Thoracic aorta (tissue), 2 donors: ENCODE data around the gene SMIM23. TPM values are rescaled to one million over a fixed set of nuclear protein-coding genes. Genes with fewer than 3 reads are reported as not detected.

Experiments used
- ATAC-seq: fragments of 150-250 bp; one replicate; pipeline ENCODE4 v1.8.0; 2017; ENCODE audit warnings: low read depth; ENCODE audit not compliant: insufficient number of reproducible peaks, low FRiP score
- DNase-seq: peaks from one replicate; pipeline ENCODE4 v3.0.0-alpha.2; 2020; ENCODE audit warnings: low spot score
- H3K27ac ChIP-seq, 2 donors: fragments of 200-600 bp; sonication (generic); 1 replicate in 1 of 2; 2 replicates in 1 of 2; pipeline ENCODE4 v1.5.1; 2016; ENCODE audit warnings: mild to moderate bottlenecking in 2 of 2, moderate library complexity in 2 of 2
- H3K27me3 ChIP-seq: fragments of 200-600 bp; sonication (generic); replicated peaks from 2 replicates; pipeline ENCODE4 v1.6.0; 2016; ENCODE audit warnings: mild to moderate bottlenecking; ENCODE audit not compliant: insufficient read depth
- H3K36me3 ChIP-seq: fragments of 200-600 bp; sonication (generic); one replicate; pipeline ENCODE4 v1.5.1; 2016
- H3K4me1 ChIP-seq, 2 donors: fragments of 200-600 bp; sonication (generic); 1 replicate in 1 of 2; 2 replicates in 1 of 2; pipeline versions ENCODE4 v1.5.1 to v1.6.0; 2016; ENCODE audit warnings: low read depth in 2 of 2, mild to moderate bottlenecking in 1 of 2; ENCODE audit not compliant: control insufficient read depth in 1 of 2
- H3K4me3 ChIP-seq: fragments of 200-600 bp; sonication (generic); 2 replicates; pipeline ENCODE4 v1.5.1; 2016; ENCODE audit warnings: mild to moderate bottlenecking
- H3K9me3 ChIP-seq: fragments of 200-600 bp; sonication (generic); 2 replicates; pipeline ENCODE4 v1.5.1; 2016
- total RNA-seq, 2 donors: library from RNA; depleted of rRNA; stranded (reverse); fragments of >200 nt; gene quantifications; one replicate each; pipeline versions ENCODE4 v1.1.0 to v1.2.3, GENCODE V29; 2016
- TF ChIP-seq, protein P1 (sequence below): fragments of 200-600 bp; sonication (generic); IDR thresholded peaks from one replicate; pipeline ENCODE4 v1.5.1; 2019; ENCODE audit warnings: antibody characterized with exemption

SMIM23 gene
- total RNA-seq, 2 donors from 2014 or later, result not detected

- no peaks in the 10 kb centered on the region for H3K27me3 ChIP-seq
- TF ChIP-seq, protein P1, sequence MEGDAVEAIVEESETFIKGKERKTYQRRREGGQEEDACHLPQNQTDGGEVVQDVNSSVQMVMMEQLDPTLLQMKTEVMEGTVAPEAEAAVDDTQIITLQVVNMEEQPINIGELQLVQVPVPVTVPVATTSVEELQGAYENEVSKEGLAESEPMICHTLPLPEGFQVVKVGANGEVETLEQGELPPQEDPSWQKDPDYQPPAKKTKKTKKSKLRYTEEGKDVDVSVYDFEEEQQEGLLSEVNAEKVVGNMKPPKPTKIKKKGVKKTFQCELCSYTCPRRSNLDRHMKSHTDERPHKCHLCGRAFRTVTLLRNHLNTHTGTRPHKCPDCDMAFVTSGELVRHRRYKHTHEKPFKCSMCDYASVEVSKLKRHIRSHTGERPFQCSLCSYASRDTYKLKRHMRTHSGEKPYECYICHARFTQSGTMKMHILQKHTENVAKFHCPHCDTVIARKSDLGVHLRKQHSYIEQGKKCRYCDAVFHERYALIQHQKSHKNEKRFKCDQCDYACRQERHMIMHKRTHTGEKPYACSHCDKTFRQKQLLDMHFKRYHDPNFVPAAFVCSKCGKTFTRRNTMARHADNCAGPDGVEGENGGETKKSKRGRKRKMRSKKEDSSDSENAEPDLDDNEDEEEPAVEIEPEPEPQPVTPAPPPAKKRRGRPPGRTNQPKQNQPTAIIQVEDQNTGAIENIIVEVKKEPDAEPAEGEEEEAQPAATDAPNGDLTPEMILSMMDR, result no peak
Observed at GRCh38 chr5:171805746-171806145, 20.1 kb downstream of the SMIM23 start.

DNA sequence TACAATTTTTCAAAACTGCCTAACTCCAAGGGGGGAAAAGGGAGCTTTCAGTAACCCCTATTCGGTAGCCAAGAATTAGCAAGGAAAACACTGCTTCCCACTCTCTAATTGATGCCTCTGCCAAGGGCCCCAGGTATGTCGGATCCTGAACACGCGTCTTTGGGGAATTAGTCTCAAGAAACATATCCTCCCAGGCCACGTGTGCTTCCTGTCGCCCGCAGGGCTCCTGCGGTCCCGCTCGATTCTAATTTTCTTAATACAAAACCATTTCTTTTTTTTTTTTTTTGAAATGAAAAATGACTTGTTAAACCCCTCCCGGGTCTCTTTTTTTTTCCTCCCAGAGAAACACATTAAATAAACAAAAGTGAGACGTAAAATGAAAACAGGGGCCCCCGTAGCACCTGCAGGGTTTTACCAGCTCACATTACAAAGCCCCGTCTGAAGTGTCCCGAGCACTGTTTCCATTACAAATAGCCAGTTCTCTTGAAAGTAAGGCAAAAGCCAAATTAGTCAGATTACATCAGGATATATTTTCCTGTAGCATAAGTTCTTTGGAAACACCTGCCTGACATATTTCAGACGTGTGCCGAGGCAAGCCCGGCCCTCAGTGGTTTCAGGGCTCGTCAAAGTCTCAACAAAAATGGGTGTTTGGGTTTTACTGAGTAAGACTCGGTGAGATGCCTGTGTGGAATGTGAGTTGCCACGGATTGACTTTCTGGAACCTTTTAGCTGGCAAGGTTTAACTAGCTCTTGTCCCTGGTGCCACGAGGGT is 21.5 kb downstream of the SMIM23 start:
- DNase-seq (no peak), ATAC-seq (no peak)
- H3K27me3 ChIP-seq, result no peaks in the 10 kb centered on the region
- H3K9me3 ChIP-seq, result peaks cover 9% of the 10 kb centered on the region
- H3K27ac ChIP-seq, result no peak overlapping the region
- TF ChIP-seq, protein P1, result no peak
- no peak overlapping the region for H3K4me3 ChIP-seq
- no peaks in the 10 kb centered on the region for H3K36me3 ChIP-seq
- H3K4me1 ChIP-seq, result no peaks in the 10 kb centered on the region

More at GRCh38 chr5:171805746-171806145, 20.1 kb downstream of the SMIM23 start:
- DNase-seq (no peak), ATAC-seq (no peak)
- Histone ChIP-seq H3K4me3 (no peak overlapping the region), H3K27ac (no peak overlapping the region), H3K4me1 (no peaks in the 10 kb centered on the region), H3K36me3 (no peaks in the 10 kb centered on the region), H3K9me3 (peaks cover under 1% of the 10 kb centered on the region)

GRCh38 chr5:171808453-171808852 is 22.8 kb downstream of the SMIM23 start:
- H3K9me3 ChIP-seq, result peaks cover 9% of the 10 kb centered on the region
- no peak overlapping the region for H3K27ac ChIP-seq
- DNase-seq (no peak), ATAC-seq (no peak)
- no peak overlapping the region for H3K4me3 ChIP-seq
- no peaks in the 10 kb centered on the region for H3K36me3 ChIP-seq
- no peaks in the 10 kb centered on the region for H3K27me3 ChIP-seq
- H3K4me1 ChIP-seq, result no peaks in the 10 kb centered on the region
- TF ChIP-seq, protein P1, result no peak

- Histone ChIP-seq H3K4me3 (no peak overlapping the region), H3K27ac (no peak overlapping the region), H3K36me3 (no peaks in the 10 kb centered on the region), H3K4me1 (no peaks in the 10 kb centered on the region), H3K9me3 (peaks cover 9% of the 10 kb centered on the region), H3K27me3 (no peaks in the 10 kb centered on the region)
- DNase-seq (no peak), ATAC-seq (no peak)
- TF ChIP-seq, protein P1, result no peak
Observed at GRCh38 chr5:171808951-171809350, 23.3 kb downstream of the SMIM23 start.

DNA sequence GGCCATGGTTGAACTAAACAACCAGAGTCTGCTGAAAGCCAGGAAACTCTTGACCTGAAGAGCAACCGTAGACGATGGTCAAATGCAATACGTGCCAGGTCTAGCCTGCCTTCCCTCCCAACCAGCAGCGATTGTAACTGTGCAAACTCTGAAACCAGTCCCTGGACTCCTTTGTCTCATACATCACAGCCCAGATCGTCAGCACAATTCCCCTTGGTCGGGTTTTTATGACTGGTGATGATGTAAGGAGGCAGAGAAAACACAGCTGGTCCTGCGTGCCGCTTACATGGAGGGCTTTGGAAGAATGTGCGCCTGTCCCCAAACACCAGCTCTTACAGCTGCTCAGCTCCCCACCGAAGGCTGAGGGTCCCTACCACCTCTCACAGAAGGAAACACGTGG is 24.6 kb downstream of the SMIM23 start:
- no peak for ATAC-seq
- Histone ChIP-seq H3K27me3 (no peaks in the 10 kb centered on the region), H3K27ac (no peak overlapping the region), H3K9me3 (peaks cover 9% of the 10 kb centered on the region), H3K36me3 (no peaks in the 10 kb centered on the region), H3K4me1 (no peaks in the 10 kb centered on the region), H3K4me3 (no peak overlapping the region)
- TF ChIP-seq, protein P1, result no peak
- no peak for DNase-seq
